ENCODE results near the gene ORM2. TPM values are rescaled to one million over a fixed set of nuclear protein-coding genes. Genes with fewer than 3 reads are reported as not detected.

The ORM2 gene
- total and polyA plus RNA-seq, 4 donors = 0.28 to 0.29 TPM; not detected in 2

DNA sequence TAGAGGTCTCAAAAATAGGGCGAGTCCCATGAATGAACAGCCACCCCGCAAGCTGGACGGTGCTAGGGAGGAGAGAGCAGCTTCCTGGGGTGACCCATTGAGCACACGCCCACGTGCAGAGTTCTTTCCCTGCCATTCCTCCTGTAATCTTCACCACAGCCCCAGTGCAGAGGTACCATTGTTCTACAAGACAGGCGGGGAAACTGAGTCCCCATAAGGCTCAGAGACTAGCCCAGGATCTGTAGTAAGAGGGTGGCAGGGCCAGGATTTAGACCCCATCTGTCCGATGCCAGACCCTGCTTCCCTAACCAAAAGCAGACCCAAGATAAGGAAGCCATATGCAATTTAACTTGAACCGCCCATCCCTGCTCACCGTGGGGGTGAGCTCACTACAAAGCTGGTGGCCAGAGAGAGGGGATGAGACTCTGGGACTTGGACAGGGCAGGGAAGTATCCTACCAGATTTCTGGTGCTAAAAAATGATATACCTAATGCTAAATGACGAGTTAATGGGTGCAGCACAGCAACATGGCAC, 43.5 kb upstream of the ORM2 start:
- Histone ChIP-seq H3K36me3 (ENCODE audit: control insufficient read depth, insufficient read depth, low read length) (peaks cover 38% of the 10 kb centered on the region), H3K27ac (ENCODE audit: low read depth, low read length) (no peak overlapping the region), H3K9me3 (ENCODE audit: control insufficient read depth, insufficient read depth, low read length) (no peaks in the 10 kb centered on the region), H3K27me3 (ENCODE audit: control insufficient read depth, insufficient read depth, low read length) (no peaks in the 10 kb centered on the region), H3K4me1 (ENCODE audit: control insufficient read depth, insufficient read depth, low read length) (peaks cover 62% of the 10 kb centered on the region), H3K4me3 (ENCODE audit: low read depth, low read length) (no peak overlapping the region)
- WGBS (ENCODE audit: insufficient coverage) = 100% methylated on average over 1 of the region's 10 CpGs
- DNase-seq (ENCODE audit: low read depth in 4 of 6, low spot score in 6 of 6) = no peak

DNA sequence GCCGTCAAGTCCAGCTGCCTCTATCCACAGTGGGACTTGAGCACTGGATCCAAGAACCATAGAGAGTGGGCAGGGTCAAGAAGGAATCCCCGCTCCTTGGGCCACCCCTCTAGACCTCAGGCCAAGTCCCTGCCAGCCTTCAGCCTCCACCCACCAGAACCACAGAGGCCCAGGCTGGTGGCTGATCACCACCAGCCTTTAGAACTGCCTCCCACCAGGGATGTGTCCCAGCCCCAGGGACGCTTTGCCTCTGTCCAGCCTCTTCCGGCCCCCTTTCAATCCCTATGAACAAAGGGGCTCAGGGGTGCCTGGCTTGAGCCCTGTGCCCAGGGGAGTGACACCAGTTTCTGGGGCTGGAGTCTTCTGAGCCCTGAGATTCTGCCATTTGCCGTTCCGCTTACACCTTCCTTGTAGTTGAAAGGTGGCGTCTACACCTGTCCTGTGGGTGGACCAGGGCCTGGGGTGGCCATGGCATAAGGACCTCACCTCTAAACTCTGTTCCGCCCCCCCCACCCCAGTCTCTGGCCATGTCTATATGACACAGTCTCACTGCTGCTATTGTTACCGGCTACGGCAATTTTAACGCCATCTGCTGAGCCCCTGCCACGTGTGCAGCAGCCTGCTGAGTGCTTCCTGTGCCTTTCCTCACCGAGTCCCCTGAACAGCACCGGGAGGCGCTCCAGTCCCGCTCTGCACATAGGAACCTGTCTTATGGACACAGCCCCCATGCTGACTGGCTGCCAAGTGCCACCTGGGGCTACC, 42.5 kb upstream of the ORM2 start:
- H3K9me3 ChIP-seq (ENCODE audit: control insufficient read depth, insufficient read depth, low read length) = no peaks in the 10 kb centered on the region
- H3K36me3 ChIP-seq (ENCODE audit: control insufficient read depth, insufficient read depth, low read length) = peaks cover 39% of the 10 kb centered on the region
- no peak overlapping the region for H3K27ac ChIP-seq (ENCODE audit: low read depth, low read length)
- peak in 2 of 6 donors; percentile 52 to 63 for DNase-seq (ENCODE audit: low read depth in 4 of 6, low spot score in 6 of 6)
- H3K27me3 ChIP-seq (ENCODE audit: control insufficient read depth, insufficient read depth, low read length) = no peaks in the 10 kb centered on the region
- WGBS (ENCODE audit: insufficient coverage) = 77% methylated on average over 16 of the region's 16 CpGs
- H3K4me3 ChIP-seq (ENCODE audit: low read depth, low read length) = no peak overlapping the region
- H3K4me1 ChIP-seq (ENCODE audit: control insufficient read depth, insufficient read depth, low read length) = peaks cover 53% of the 10 kb centered on the region

DNA sequence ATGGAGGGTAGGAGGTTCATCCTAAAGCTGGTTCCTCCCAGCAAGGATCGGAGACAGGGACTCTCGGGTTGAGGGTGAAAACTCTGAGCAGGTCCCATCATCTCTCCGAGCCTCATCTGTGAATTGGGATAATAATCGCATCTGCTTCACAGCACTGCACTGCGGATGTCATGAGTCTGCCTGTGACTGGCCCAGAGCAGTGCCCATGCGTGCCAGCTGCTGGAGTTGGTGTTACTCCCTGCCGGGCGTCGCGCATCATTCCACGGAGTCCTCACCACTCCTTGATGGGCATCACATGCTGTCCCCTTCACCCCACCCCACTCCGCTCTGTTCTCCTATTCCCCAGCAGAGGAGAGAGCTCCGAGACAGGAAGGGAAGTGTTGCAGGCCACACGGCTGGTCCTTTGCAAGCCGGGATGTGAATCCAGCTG, 41.9 kb upstream of the ORM2 start:
- Histone ChIP-seq H3K27ac (ENCODE audit: low read depth, low read length) (no peak overlapping the region), H3K9me3 (ENCODE audit: control insufficient read depth, insufficient read depth, low read length) (no peaks in the 10 kb centered on the region), H3K36me3 (ENCODE audit: control insufficient read depth, insufficient read depth, low read length) (peaks cover 35% of the 10 kb centered on the region), H3K4me3 (ENCODE audit: low read depth, low read length) (no peak overlapping the region), H3K4me1 (ENCODE audit: control insufficient read depth, insufficient read depth, low read length) (peaks cover 48% of the 10 kb centered on the region), H3K27me3 (ENCODE audit: control insufficient read depth, insufficient read depth, low read length) (no peaks in the 10 kb centered on the region)
- 66% methylated on average over 13 of the region's 15 CpGs for WGBS (ENCODE audit: insufficient coverage)
- peak in 1 of 6 donors; percentile 24 for DNase-seq (ENCODE audit: low read depth in 4 of 6, low spot score in 6 of 6)

DNA sequence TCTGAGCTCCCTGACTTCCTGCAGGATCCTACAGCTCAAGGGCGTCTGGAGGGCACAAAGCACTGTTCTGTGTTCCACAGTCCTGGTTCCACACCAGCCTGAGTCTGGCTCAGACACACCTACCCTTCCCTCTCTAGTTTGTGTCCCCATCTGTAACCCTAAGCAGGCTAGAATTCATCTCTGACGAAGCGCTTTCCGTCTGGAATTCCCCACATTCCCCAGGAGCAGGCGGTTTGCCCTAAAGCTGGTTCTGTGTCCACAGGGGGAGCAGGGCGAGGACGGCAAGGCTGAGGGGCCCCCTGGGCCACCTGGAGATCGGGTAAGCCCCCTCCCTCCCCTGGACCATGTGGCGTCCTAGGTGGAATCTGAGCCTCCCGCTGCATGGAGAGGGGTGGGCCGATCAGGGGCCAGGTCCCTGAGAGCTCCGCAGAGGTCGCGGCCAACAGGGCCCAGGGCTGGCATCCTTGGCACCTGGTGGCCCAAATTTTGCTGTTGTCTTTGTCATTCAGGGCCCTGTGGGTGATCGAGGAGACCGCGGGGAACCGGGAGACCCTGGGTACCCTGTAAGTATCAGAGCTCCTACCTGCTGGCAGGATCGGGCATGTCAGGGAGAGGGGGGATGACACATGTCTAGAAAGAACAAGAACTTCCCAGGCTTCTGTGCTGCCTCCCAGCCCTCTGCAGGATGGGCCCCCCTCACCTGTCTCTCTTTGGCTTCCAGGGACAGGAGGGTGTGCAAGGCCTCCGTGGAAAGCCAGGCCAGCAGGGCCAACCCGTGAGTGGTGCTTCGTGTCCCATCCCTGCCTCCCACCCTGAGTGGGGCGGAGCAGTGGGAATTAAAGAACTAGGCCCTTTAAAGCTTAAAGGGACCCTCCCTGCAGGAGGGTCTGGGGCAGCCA, 41.2 kb upstream of the ORM2 start:
- Histone ChIP-seq H3K27ac (ENCODE audit: low read depth, low read length) (no peak overlapping the region), H3K4me3 (ENCODE audit: low read depth, low read length) (no peak overlapping the region), H3K36me3 (ENCODE audit: control insufficient read depth, insufficient read depth, low read length) (peaks cover 35% of the 10 kb centered on the region), H3K9me3 (ENCODE audit: control insufficient read depth, insufficient read depth, low read length) (no peaks in the 10 kb centered on the region), H3K4me1 (ENCODE audit: control insufficient read depth, insufficient read depth, low read length) (peaks cover 44% of the 10 kb centered on the region), H3K27me3 (ENCODE audit: control insufficient read depth, insufficient read depth, low read length) (no peaks in the 10 kb centered on the region)
- WGBS (ENCODE audit: insufficient coverage) = 68% methylated on average over 17 of the region's 23 CpGs
- no peak for DNase-seq (ENCODE audit: low read depth in 4 of 6, low spot score in 6 of 6)

DNA sequence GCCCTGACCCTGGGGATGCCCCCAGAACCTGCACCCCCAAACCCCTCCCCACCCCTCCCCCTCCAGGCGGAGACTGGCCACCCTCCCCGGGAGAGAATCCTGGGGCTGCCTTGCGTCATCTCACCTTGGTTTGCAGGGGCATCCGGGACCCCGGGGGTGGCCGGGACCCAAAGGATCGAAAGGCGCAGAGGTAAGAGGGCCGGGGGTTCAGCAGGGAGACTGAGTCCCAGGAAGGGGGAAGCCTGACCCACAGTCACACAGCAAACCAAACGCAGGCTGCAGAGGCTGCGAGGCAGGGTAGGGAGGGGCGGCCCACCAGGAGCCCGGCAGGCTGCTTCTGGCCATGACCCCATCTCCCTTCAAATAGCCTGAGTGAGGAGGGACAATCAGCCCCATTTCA, 40.6 kb upstream of the ORM2 start:
- Histone ChIP-seq H3K9me3 (ENCODE audit: control insufficient read depth, insufficient read depth, low read length) (no peaks in the 10 kb centered on the region), H3K27me3 (ENCODE audit: control insufficient read depth, insufficient read depth, low read length) (no peaks in the 10 kb centered on the region), H3K27ac (ENCODE audit: low read depth, low read length) (no peak overlapping the region), H3K36me3 (ENCODE audit: control insufficient read depth, insufficient read depth, low read length) (peaks cover 35% of the 10 kb centered on the region), H3K4me1 (ENCODE audit: control insufficient read depth, insufficient read depth, low read length) (peaks cover 40% of the 10 kb centered on the region), H3K4me3 (ENCODE audit: low read depth, low read length) (no peak overlapping the region)
- no peak for DNase-seq (ENCODE audit: low read depth in 4 of 6, low spot score in 6 of 6)
- WGBS (ENCODE audit: insufficient coverage) = 99% methylated on average over 10 of the region's 13 CpGs

DNA sequence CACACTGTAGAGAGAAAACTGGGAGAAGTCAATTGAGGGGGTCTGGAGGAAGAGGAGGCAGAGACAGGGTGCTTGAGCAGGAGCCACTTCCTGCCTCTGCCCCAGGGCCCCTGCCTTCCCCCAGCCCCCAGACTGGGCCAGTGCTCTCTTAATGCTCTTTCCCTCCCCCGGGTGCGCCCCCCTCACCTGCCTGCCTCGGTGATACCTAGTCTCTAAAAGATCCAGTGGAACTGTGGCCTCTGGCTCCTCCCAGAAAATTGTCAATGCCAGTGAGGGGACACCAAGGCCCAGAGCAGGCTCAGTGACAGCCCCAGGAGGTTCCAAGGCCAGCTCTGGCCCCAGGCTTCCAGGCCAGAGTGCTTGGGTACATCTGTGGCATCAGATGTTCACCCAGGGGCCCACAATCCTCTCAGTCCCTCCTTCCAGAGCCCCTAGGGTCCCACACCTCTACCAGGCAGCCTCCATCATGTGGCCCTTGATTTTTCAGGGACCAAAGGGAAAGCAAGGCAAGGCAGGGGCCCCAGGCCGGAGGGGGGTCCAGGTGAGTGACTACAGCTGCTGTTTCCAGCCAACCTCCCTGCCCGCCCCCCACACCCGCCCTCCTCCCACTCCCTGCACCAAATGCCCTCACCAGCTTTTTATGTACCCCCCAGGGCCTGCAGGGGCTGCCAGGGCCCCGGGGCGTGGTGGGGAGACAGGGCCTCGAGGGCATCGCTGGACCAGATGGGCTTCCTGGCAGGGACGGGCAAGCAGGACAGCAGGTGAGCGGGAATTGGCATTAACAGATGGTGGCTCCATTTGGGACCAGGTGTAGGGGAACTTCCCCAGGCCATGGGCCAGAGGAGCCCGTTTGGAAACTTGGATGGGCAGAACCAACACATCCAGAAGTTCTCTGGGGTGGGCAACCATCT, 39.8 kb upstream of the ORM2 start:
- H3K4me3 ChIP-seq (ENCODE audit: low read depth, low read length) = no peak overlapping the region
- peaks cover 3% of the 10 kb centered on the region for H3K9me3 ChIP-seq (ENCODE audit: control insufficient read depth, insufficient read depth, low read length)
- peaks cover 27% of the 10 kb centered on the region for H3K36me3 ChIP-seq (ENCODE audit: control insufficient read depth, insufficient read depth, low read length)
- no peak for DNase-seq (ENCODE audit: low read depth in 4 of 6, low spot score in 6 of 6)
- WGBS (ENCODE audit: insufficient coverage) = 88% methylated on average over 10 of the region's 13 CpGs
- peaks cover 37% of the 10 kb centered on the region for H3K4me1 ChIP-seq (ENCODE audit: control insufficient read depth, insufficient read depth, low read length)
- no peak overlapping the region for H3K27ac ChIP-seq (ENCODE audit: low read depth, low read length)
- H3K27me3 ChIP-seq (ENCODE audit: control insufficient read depth, insufficient read depth, low read length) = no peaks in the 10 kb centered on the region

DNA sequence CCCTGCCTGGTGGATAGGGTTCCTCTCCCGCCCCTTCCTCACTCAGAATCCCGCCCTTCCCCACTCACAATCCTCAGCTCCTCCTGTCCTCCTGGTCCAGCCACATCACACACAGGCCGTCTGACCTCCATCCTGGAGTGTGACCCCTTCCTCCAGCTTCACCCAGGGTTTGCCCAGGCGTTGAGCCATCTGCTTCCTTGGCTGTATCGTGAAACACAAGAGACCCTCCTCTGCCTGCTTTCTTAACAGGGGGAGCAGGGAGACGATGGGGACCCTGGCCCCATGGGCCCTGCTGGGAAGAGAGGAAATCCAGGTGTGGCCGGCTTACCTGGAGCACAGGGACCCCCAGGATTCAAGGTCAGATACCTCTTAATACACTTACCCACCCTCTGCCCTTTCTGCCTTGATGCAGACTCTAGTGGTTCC, 39.1 kb upstream of the ORM2 start:
- Histone ChIP-seq H3K9me3 (ENCODE audit: control insufficient read depth, insufficient read depth, low read length) (peaks cover 3% of the 10 kb centered on the region), H3K27me3 (ENCODE audit: control insufficient read depth, insufficient read depth, low read length) (no peaks in the 10 kb centered on the region), H3K27ac (ENCODE audit: low read depth, low read length) (no peak overlapping the region), H3K36me3 (ENCODE audit: control insufficient read depth, insufficient read depth, low read length) (peaks cover 20% of the 10 kb centered on the region), H3K4me3 (ENCODE audit: low read depth, low read length) (no peak overlapping the region), H3K4me1 (ENCODE audit: control insufficient read depth, insufficient read depth, low read length) (peaks cover 30% of the 10 kb centered on the region)
- 67% methylated on average over 7 of the region's 7 CpGs for WGBS (ENCODE audit: insufficient coverage)
- DNase-seq (ENCODE audit: low read depth in 4 of 6, low spot score in 6 of 6) = no peak

DNA sequence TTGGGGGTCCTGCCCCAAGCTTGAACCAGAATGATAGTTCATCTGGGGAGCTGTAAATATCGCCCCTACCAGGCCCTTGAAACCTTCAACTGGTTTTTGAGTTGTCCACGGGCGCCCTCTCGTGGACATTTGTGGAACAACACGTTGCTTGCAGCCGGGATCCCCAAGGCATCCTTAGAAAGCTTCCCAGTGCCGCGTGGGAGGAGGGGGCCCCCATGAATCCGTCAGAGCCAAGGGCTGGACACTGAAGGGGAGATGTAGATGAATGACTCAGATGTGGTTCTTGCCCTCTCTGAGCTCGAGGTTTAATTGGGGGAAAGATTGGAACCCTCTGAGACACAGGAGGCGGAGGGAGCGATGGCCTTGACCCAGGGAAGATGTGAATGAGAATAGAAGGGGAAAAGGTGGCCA, 38.6 kb upstream of the ORM2 start:
- 7% methylated on average over 11 of the region's 12 CpGs for WGBS (ENCODE audit: insufficient coverage)
- Histone ChIP-seq H3K27me3 (ENCODE audit: control insufficient read depth, insufficient read depth, low read length) (no peaks in the 10 kb centered on the region), H3K36me3 (ENCODE audit: control insufficient read depth, insufficient read depth, low read length) (peaks cover 17% of the 10 kb centered on the region), H3K4me3 (ENCODE audit: low read depth, low read length) (no peak overlapping the region), H3K9me3 (ENCODE audit: control insufficient read depth, insufficient read depth, low read length) (peaks cover 3% of the 10 kb centered on the region), H3K27ac (ENCODE audit: low read depth, low read length) (no peak overlapping the region), H3K4me1 (ENCODE audit: control insufficient read depth, insufficient read depth, low read length) (peaks cover 28% of the 10 kb centered on the region)
- peak in 5 of 6 donors; percentile 47 to 92 (median 67) for DNase-seq (ENCODE audit: low read depth in 4 of 6, low spot score in 6 of 6)

Measured in spinal cord (tissue), 10 donors.